ENCODE results near the gene KCMF1.

The KCMF1 gene

DNA sequence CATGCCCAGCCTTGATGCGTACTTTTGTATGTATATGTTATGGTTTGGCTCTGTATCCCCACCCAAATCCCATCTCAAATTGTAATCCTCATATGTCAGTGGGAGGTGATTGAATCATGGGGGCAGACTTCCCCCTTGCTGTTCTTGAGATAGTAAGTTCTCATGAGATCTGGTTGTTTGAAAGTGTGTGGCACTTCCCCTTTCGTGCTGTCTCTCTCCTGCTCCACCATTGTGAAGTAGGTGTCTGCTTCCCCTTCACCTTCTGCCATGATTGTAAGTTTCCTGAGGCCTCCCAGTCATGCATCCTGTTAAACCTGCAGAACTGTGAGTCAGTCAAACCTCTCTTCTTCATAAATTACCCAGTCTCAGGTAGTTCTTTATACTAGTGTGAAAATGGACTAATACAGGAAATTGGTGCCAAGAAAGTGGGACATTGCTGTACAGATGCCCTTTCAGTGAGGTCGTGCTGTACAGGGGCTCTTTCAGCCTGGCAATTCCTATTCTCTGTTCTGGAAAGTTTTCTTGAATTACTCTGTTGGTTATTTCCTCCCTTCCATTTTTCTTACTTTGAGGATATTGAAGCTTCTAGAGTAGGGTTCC lies 38.2 kb downstream of the KCMF1 start:
- peaks cover 10% of the 10 kb centered on the region for H3K36me3 ChIP-seq (ENCODE audit: insufficient read depth, insufficient read length, low read length)
- no peak overlapping the region for H3K9ac ChIP-seq (ENCODE audit: insufficient read length, low read depth)
- TF ChIP-seq ZNF274 (IDR thresholded peaks at IDR 0.05; ENCODE audit: low read depth, low read length) (no peak), YY1 (IDR thresholded peaks at IDR 0.05; ENCODE audit: insufficient read depth, insufficient read length) (no peak), SUZ12 (IDR thresholded peaks at IDR 0.05; ENCODE audit: extremely low read depth, insufficient read depth, insufficient read length) (no peak)
- no peak overlapping the region for H3K4me3 ChIP-seq (ENCODE audit: insufficient read length, low read depth)
- H3K9me3 ChIP-seq (ENCODE audit: insufficient read depth, low read length) = no peaks in the 10 kb centered on the region
- no peaks in the 10 kb centered on the region for H3K27me3 ChIP-seq (ENCODE audit: insufficient read depth, insufficient read length)
- no peak for DNase-seq (ENCODE audit: low read depth, low spot score)
- no peaks in the 10 kb centered on the region for H3K4me1 ChIP-seq (ENCODE audit: insufficient read depth, insufficient read length)

- Histone ChIP-seq H3K9ac (ENCODE audit: insufficient read length, low read depth) (no peak overlapping the region), H3K27me3 (ENCODE audit: insufficient read depth, insufficient read length) (no peaks in the 10 kb centered on the region), H3K9me3 (ENCODE audit: insufficient read depth, low read length) (no peaks in the 10 kb centered on the region), H3K4me1 (ENCODE audit: insufficient read depth, insufficient read length) (no peaks in the 10 kb centered on the region), H3K4me3 (ENCODE audit: insufficient read length, low read depth) (no peak overlapping the region), H3K36me3 (ENCODE audit: insufficient read depth, insufficient read length, low read length) (peaks cover 10% of the 10 kb centered on the region)
- TF ChIP-seq YY1 (IDR thresholded peaks at IDR 0.05; ENCODE audit: insufficient read depth, insufficient read length) (no peak), ZNF274 (IDR thresholded peaks at IDR 0.05; ENCODE audit: low read depth, low read length) (no peak), SUZ12 (IDR thresholded peaks at IDR 0.05; ENCODE audit: extremely low read depth, insufficient read depth, insufficient read length) (no peak)
- no peak for DNase-seq (ENCODE audit: low read depth, low spot score)
Measured at GRCh38 chr2:85010404-85010803, 39.4 kb downstream of the KCMF1 start.

- peaks cover 10% of the 10 kb centered on the region for H3K36me3 ChIP-seq (ENCODE audit: insufficient read depth, insufficient read length, low read length)
- DNase-seq (ENCODE audit: low read depth, low spot score) = no peak
- no peak overlapping the region for H3K9ac ChIP-seq (ENCODE audit: insufficient read length, low read depth)
- no peaks in the 10 kb centered on the region for H3K4me1 ChIP-seq (ENCODE audit: insufficient read depth, insufficient read length)
- no peak overlapping the region for H3K4me3 ChIP-seq (ENCODE audit: insufficient read length, low read depth)
- H3K9me3 ChIP-seq (ENCODE audit: insufficient read depth, low read length) = no peaks in the 10 kb centered on the region
- TF ChIP-seq YY1 (IDR thresholded peaks at IDR 0.05; ENCODE audit: insufficient read depth, insufficient read length) (no peak), SUZ12 (IDR thresholded peaks at IDR 0.05; ENCODE audit: extremely low read depth, insufficient read depth, insufficient read length) (no peak)
- H3K27me3 ChIP-seq (ENCODE audit: insufficient read depth, insufficient read length) = no peaks in the 10 kb centered on the region
Measured at GRCh38 chr2:85011098-85011497, 40.1 kb downstream of the KCMF1 start.

DNA sequence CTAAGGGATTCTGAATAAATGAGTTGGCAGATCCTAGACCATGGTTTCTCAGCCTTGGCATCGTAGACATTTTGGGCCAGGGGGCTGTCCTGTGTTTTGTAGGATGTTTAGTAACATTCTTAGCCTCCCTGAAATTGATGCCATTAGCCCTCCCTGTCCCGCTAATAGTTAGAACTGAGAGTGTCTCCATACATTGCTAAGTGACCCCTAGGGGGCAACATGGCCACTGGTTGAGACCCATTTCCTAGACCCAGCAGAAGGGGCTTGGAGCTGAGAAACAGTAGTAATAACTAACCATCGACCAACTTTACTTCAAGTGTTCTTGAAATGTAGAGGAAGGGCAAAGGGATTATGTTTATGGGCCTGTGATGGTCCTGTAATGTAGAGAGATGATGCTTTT lies 40.8 kb downstream of the KCMF1 start:
- H3K36me3 ChIP-seq (ENCODE audit: insufficient read depth, insufficient read length, low read length) = peaks cover 10% of the 10 kb centered on the region
- no peak overlapping the region for H3K9ac ChIP-seq (ENCODE audit: insufficient read length, low read depth)
- H3K4me1 ChIP-seq (ENCODE audit: insufficient read depth, insufficient read length) = no peaks in the 10 kb centered on the region
- no peaks in the 10 kb centered on the region for H3K9me3 ChIP-seq (ENCODE audit: insufficient read depth, low read length)
- no peaks in the 10 kb centered on the region for H3K27me3 ChIP-seq (ENCODE audit: insufficient read depth, insufficient read length)
- H3K4me3 ChIP-seq (ENCODE audit: insufficient read length, low read depth) = no peak overlapping the region
- TF ChIP-seq ZNF274 (IDR thresholded peaks at IDR 0.05; ENCODE audit: low read depth, low read length) (no peak), SUZ12 (IDR thresholded peaks at IDR 0.05; ENCODE audit: extremely low read depth, insufficient read depth, insufficient read length) (no peak), YY1 (IDR thresholded peaks at IDR 0.05; ENCODE audit: insufficient read depth, insufficient read length) (no peak)
- no peak for DNase-seq (ENCODE audit: low read depth, low spot score)

- no peaks in the 10 kb centered on the region for H3K27me3 ChIP-seq (ENCODE audit: insufficient read depth, insufficient read length)
- H3K4me3 ChIP-seq (ENCODE audit: insufficient read length, low read depth) = no peak overlapping the region
- H3K9ac ChIP-seq (ENCODE audit: insufficient read length, low read depth) = no peak overlapping the region
- H3K9me3 ChIP-seq (ENCODE audit: insufficient read depth, low read length) = no peaks in the 10 kb centered on the region
- no peak for TF ChIP-seq SUZ12 (IDR thresholded peaks at IDR 0.05; ENCODE audit: extremely low read depth, insufficient read depth, insufficient read length)
- TF ChIP-seq YY1 (IDR thresholded peaks at IDR 0.05; ENCODE audit: insufficient read depth, insufficient read length) = no peak
- no peak for TF ChIP-seq ZNF274 (IDR thresholded peaks at IDR 0.05; ENCODE audit: low read depth, low read length)
- DNase-seq (ENCODE audit: low read depth, low spot score) = no peak
- H3K4me1 ChIP-seq (ENCODE audit: insufficient read depth, insufficient read length) = no peaks in the 10 kb centered on the region
- H3K36me3 ChIP-seq (ENCODE audit: insufficient read depth, insufficient read length, low read length) = peaks cover 5% of the 10 kb centered on the region
Measured at GRCh38 chr2:85012431-85012830, 41.5 kb downstream of the KCMF1 start.

DNA sequence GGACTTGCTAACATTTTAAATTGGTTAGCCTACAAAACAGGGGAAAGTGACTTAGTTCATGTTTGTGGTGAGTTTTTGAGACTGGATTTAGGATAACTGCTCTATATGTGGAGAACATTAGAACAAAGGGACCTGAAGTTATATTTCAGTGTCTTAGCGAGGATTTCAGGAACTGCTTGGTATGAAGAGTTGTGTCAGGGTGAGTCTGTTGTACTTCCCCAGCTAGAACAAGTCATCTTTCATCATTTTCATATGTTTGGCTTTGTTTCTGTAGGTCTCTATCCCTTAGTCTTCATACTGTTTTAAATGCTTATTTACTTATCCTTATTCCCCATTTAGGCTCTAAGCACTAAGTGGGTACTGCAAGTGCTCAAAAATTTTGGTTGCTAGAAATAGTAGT lies 41.9 kb downstream of the KCMF1 start:
- TF ChIP-seq YY1 (IDR thresholded peaks at IDR 0.05; ENCODE audit: insufficient read depth, insufficient read length) (no peak), ZNF274 (IDR thresholded peaks at IDR 0.05; ENCODE audit: low read depth, low read length) (no peak), SUZ12 (IDR thresholded peaks at IDR 0.05; ENCODE audit: extremely low read depth, insufficient read depth, insufficient read length) (no peak)
- Histone ChIP-seq H3K9ac (ENCODE audit: insufficient read length, low read depth) (no peak overlapping the region), H3K36me3 (ENCODE audit: insufficient read depth, insufficient read length, low read length) (peaks cover 2% of the 10 kb centered on the region), H3K27me3 (ENCODE audit: insufficient read depth, insufficient read length) (no peaks in the 10 kb centered on the region), H3K9me3 (ENCODE audit: insufficient read depth, low read length) (no peaks in the 10 kb centered on the region), H3K4me1 (ENCODE audit: insufficient read depth, insufficient read length) (no peaks in the 10 kb centered on the region), H3K4me3 (ENCODE audit: insufficient read length, low read depth) (no peak overlapping the region)
- DNase-seq (ENCODE audit: low read depth, low spot score) = no peak

DNA sequence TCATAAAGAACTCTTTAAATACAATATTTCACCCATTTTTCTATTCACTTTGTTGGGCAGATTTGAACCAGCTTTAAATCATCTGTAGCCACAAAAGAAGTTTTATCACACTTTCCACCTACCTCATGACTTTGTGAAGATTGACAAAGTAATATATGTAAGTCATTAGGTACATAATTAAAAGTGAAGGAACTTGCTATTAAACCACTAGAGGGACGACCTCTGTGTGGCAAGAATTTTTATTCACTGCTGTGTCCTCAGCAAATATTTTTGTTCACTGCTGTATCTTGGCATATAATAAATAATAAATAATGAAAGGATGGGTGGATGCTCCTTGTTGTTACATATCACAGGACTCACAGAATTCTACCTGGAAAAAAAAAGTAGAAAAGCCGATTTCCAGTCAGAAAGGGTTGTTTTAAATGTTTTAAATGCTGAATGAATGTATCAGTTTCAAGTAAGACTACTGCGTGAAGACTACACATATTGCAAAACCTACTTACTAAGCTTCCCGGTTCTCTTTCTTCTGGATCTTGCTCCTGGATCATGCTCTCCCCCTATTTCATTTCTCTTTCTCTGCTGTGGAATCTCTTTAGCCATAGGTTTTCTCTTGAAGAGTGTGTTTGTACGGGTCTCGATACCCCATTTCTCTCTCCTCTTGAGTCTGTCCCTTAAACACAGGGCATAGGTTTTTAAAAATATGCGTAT lies 44.8 kb downstream of the KCMF1 start:
- no peak for TF ChIP-seq ZNF274 (IDR thresholded peaks at IDR 0.05; ENCODE audit: low read depth, low read length)
- H3K9me3 ChIP-seq (ENCODE audit: insufficient read depth, low read length) = no peaks in the 10 kb centered on the region
- H3K27me3 ChIP-seq (ENCODE audit: insufficient read depth, insufficient read length) = no peaks in the 10 kb centered on the region
- no peak for DNase-seq (ENCODE audit: low read depth, low spot score)
- no peak overlapping the region for H3K9ac ChIP-seq (ENCODE audit: insufficient read length, low read depth)
- no peak overlapping the region for H3K4me3 ChIP-seq (ENCODE audit: insufficient read length, low read depth)
- H3K36me3 ChIP-seq (ENCODE audit: insufficient read depth, insufficient read length, low read length) = no peaks in the 10 kb centered on the region
- no peaks in the 10 kb centered on the region for H3K4me1 ChIP-seq (ENCODE audit: insufficient read depth, insufficient read length)
